HEK293 (cell line): ENCODE results near the gene NNAT.

Source experiments
- CTCF ChIA-PET: fragments of 350-600 bp; formaldehyde crosslinking; extraction: SDS; loops from one replicate; lab custom pipeline; 2021; ENCODE audit warnings: antibody characterized with exemption; lab: Yijun Ruan, JAX
- POLR2A ChIA-PET: fragments of 300-600 bp; formaldehyde crosslinking; extraction: SDS; loops from one replicate; lab custom pipeline; 2020; ENCODE audit warnings: antibody characterized with exemption, inconsistent platforms; lab: Yijun Ruan, JAX
- H3K27ac ChIP-seq: fragments of 200-500 bp; sonication (Bioruptor generic); 2 replicates; pipeline ENCODE4 v1.5.1; 2014; ENCODE audit warnings: low read depth, low read length, control low read depth, inconsistent platforms; ENCODE audit errors: extremely low read depth
- H3K36me3 ChIP-seq, 2 experiments: fragments of 200-500 bp in 1 of 2; sonication (Bioruptor generic) in 1 of 2; 1 replicate in 1 of 2; 2 replicates in 1 of 2; pipeline ENCODE4 v1.5.1; 2014 to 2017; ENCODE audit warnings: inconsistent platforms in 2 of 2, low read length in 2 of 2; ENCODE audit not compliant: control insufficient read depth in 2 of 2, insufficient read depth in 1 of 2
- H3K4me1 ChIP-seq: fragments of 200-500 bp; sonication (Bioruptor generic); 2 replicates; pipeline ENCODE4 v1.5.1; 2014; ENCODE audit warnings: mild to moderate bottlenecking, low read length, inconsistent platforms; ENCODE audit not compliant: control insufficient read depth, insufficient read depth
- H3K4me3 ChIP-seq: 2 replicates; pipeline ENCODE4 v1.5.1; 2011; ENCODE audit warnings: low read depth, mild to moderate bottlenecking, control low read depth, low read length, moderate library complexity
- H3K9me3 ChIP-seq: fragments of 200-500 bp; sonication (Bioruptor generic); 2 replicates; pipeline ENCODE4 v1.5.1; 2014; ENCODE audit warnings: low read depth, low read length, inconsistent platforms; ENCODE audit not compliant: control insufficient read depth, insufficient read depth
- EGR2 ChIP-seq: fragments of 450-650 bp; formaldehyde crosslinking; IDR thresholded peaks from 2 replicates; pipeline ENCODE4 v1.5.1; 2016; ENCODE audit warnings: low read depth, missing biosample characterization, missing genetic modification characterization
- GLIS2 ChIP-seq: fragments of 450-650 bp; formaldehyde crosslinking; IDR thresholded peaks from 2 replicates; pipeline ENCODE4 v1.5.1; 2016; ENCODE audit warnings: missing biosample characterization, missing genetic modification characterization
- KLF9 ChIP-seq: fragments of 450-650 bp; formaldehyde crosslinking; IDR thresholded peaks from 2 replicates; pipeline ENCODE4 v1.5.1; 2016; ENCODE audit warnings: missing biosample characterization, missing genetic modification characterization, low read depth
- PRDM1 ChIP-seq: fragments of 450-650 bp; formaldehyde crosslinking; IDR thresholded peaks from 2 replicates; pipeline ENCODE4; 2016; ENCODE audit warnings: missing biosample characterization, missing genetic modification characterization
- SP3 ChIP-seq: fragments of 450-650 bp; formaldehyde crosslinking; IDR thresholded peaks from 2 replicates; pipeline ENCODE4 v1.5.1; 2016; ENCODE audit warnings: missing biosample characterization, missing genetic modification characterization
- SP7 ChIP-seq: fragments of 450-650 bp; formaldehyde crosslinking; IDR thresholded peaks from 2 replicates; pipeline ENCODE4 v1.5.1; 2016; ENCODE audit warnings: missing biosample characterization, missing genetic modification characterization
- ZBTB48 ChIP-seq: fragments of 450-650 bp; formaldehyde crosslinking; IDR thresholded peaks from 2 replicates; pipeline ENCODE4 v1.5.1; 2016; ENCODE audit warnings: missing biosample characterization, missing genetic modification characterization
- ZFHX2 ChIP-seq: fragments of 450-650 bp; formaldehyde crosslinking; conservative IDR thresholded peaks from 2 replicates; pipeline ENCODE4 v1.5.1; 2016; ENCODE audit warnings: missing biosample characterization, missing genetic modification characterization
- ZFP3 ChIP-seq: fragments of 450-650 bp; formaldehyde crosslinking; IDR thresholded peaks from 2 replicates; pipeline ENCODE4 v1.5.1; 2016; ENCODE audit warnings: low read depth, missing biosample characterization, missing genetic modification characterization
- ZFP41 ChIP-seq: fragments of 450-650 bp; formaldehyde crosslinking; IDR thresholded peaks from 2 replicates; pipeline ENCODE4 v1.5.1; 2016; ENCODE audit warnings: missing biosample characterization, missing genetic modification characterization, borderline replicate concordance
- ZFP69B ChIP-seq: fragments of 450-650 bp; formaldehyde crosslinking; IDR thresholded peaks from 2 replicates; pipeline ENCODE4 v1.5.1; 2016; ENCODE audit warnings: missing biosample characterization, missing genetic modification characterization
- ZNF146 ChIP-seq: fragments of 450-650 bp; formaldehyde crosslinking; IDR thresholded peaks from 2 replicates; pipeline ENCODE4 v1.5.1; 2016; ENCODE audit warnings: missing biosample characterization, missing genetic modification characterization
- ZNF184 ChIP-seq: fragments of 450-650 bp; IDR thresholded peaks from 2 replicates; pipeline ENCODE4 v1.5.1; 2018; ENCODE audit warnings: missing biosample characterization, mild to moderate bottlenecking, missing genetic modification characterization
- ZNF239 ChIP-seq: fragments of 450-650 bp; formaldehyde crosslinking; IDR thresholded peaks from 2 replicates; pipeline ENCODE4 v1.5.1; 2016; ENCODE audit warnings: missing biosample characterization, missing genetic modification characterization
- ZNF521 ChIP-seq: fragments of 450-650 bp; formaldehyde crosslinking; IDR thresholded peaks from 2 replicates; pipeline ENCODE4 v1.5.1; 2017; ENCODE audit warnings: missing biosample characterization, mild to moderate bottlenecking, missing genetic modification characterization
- ZNF623 ChIP-seq: fragments of 450-650 bp; formaldehyde crosslinking; IDR thresholded peaks from 2 replicates; pipeline ENCODE4 v1.5.1; 2016; ENCODE audit warnings: missing biosample characterization, missing genetic modification characterization
- TF ChIP-seq, protein P1 (sequence below): fragments of 450-650 bp; formaldehyde crosslinking; IDR thresholded peaks from 2 replicates; pipeline ENCODE4 v1.5.1; 2016; ENCODE audit warnings: missing biosample characterization, missing genetic modification characterization
- TF ChIP-seq, protein P2 (sequence below): fragments of 450-650 bp; formaldehyde crosslinking; IDR thresholded peaks from 2 replicates; pipeline ENCODE4 v1.5.1; 2017; ENCODE audit warnings: missing biosample characterization, missing genetic modification characterization
- TF ChIP-seq, protein P3 (sequence below): fragments of 450-650 bp; formaldehyde crosslinking; IDR thresholded peaks from 2 replicates; pipeline ENCODE4 v1.5.1; 2016; ENCODE audit warnings: missing biosample characterization, missing genetic modification characterization
- TF ChIP-seq, protein P4 (sequence below): fragments of 450-650 bp; formaldehyde crosslinking; IDR thresholded peaks from 2 replicates; pipeline ENCODE4 v1.5.1; 2016; ENCODE audit warnings: missing biosample characterization, missing genetic modification characterization

The NNAT gene

DNA sequence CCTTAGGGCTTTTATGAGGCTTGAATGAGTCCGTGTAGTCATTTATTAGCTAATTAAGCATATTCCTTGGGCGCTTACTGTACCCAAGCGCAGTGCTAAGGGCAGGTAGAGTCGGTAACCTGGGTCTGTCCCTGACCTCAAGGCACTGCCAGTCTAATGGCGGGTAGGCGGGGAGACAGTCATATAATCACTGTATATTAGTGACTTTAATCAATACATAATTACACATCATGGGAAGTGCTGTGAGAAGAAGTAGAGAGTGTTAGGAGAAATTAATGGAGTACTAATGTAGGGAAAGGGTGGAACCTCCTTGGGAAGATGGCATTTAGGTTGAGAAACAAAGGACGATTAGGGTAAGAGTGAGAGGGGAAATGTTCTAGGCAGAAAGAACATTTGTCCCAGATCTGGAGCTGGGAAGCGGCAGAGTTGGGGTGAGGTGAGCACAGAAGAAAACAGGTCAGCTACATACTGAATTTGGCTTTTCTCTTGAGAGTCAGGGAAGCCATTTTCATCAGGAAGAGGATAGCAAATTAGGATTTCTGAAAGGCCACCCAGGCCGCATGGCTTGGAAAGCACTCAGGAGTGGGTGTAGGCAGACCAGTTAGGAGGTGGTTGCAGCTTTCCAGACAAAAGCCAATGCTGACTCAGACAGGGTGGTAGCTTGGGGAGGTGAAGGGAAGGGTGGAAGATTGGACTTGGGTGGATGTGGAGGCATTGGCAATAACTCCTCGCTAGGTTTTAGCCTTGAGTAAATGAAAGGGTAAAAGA, 7.6 kb downstream of the NNAT start:
- H3K4me3 ChIP-seq, result peak overlapping the region; percentile 93
- no peaks in the 10 kb centered on the region for H3K36me3 ChIP-seq
- TF ChIP-seq ZFHX2 (tag by site-specific recombination) (peak; percentile 43), KLF9 (tag by site-specific recombination) (no peak), SP3 (tag by site-specific recombination) (no peak), PRDM1 (tag by site-specific recombination) (peak; percentile 65), ZNF239 (no peak), ZFP3 (tag by site-specific recombination) (no peak), ZFP41 (tag by site-specific recombination) (no peak), ZNF623 (tag by site-specific recombination) (no peak), EGR2 (tag by site-specific recombination) (peak; percentile 15)
- peaks cover 4% of the 10 kb centered on the region for H3K4me1 ChIP-seq
- H3K27ac ChIP-seq, result peak overlapping the region; percentile 95; the same call in 1 of the 2 replicates
- CTCF ChIA-PET, result interaction anchor here (1.0 to 8.6 kb wide), 2 partner anchors 259 to 333 kb away, joined by 5 to 125 read pairs; no protein-coding TSS in a partner anchor
- POLR2A ChIA-PET, result no interaction called here
- no peaks in the 10 kb centered on the region for H3K9me3 ChIP-seq

DNA sequence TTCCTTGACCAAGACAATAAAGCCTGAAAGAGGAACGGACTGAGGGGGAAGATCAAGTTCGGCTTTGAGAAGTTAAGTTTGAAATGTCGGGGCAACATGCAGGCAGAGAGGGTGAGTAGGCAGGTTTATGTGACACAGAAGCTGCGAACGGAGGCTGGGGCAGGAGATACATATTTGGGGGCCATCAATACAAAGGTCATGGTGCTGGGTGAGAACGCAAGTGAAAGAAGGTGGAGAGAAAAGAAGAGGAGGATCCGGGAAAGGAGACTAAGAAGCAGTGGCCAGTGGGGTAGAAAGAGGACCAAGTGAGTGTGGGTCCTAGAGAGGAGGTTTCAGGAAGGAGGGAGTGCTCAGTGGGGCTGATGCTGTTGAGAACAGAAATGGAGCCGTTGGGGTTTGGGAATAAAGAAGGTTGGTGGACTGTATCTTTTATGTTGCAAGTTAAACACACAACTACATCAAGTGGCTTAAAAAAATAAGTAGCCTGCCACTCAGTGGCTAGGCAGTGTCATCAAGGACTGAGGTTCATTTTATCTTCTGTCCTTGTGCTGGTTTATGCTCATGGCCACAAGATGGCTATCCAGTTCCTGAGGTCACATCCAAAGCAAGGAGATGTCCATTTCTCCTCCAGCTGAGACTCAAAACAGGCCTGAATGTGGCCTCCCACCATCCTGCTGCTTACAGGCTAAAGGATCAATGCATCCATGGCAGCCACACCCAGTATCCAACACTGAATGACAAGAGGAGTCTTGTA, 8.3 kb downstream of the NNAT start:
- POLR2A ChIA-PET, result no interaction called here
- peaks cover 4% of the 10 kb centered on the region for H3K4me1 ChIP-seq
- no peak for TF ChIP-seq ZNF623 (tag by site-specific recombination)
- TF ChIP-seq, protein P1, sequence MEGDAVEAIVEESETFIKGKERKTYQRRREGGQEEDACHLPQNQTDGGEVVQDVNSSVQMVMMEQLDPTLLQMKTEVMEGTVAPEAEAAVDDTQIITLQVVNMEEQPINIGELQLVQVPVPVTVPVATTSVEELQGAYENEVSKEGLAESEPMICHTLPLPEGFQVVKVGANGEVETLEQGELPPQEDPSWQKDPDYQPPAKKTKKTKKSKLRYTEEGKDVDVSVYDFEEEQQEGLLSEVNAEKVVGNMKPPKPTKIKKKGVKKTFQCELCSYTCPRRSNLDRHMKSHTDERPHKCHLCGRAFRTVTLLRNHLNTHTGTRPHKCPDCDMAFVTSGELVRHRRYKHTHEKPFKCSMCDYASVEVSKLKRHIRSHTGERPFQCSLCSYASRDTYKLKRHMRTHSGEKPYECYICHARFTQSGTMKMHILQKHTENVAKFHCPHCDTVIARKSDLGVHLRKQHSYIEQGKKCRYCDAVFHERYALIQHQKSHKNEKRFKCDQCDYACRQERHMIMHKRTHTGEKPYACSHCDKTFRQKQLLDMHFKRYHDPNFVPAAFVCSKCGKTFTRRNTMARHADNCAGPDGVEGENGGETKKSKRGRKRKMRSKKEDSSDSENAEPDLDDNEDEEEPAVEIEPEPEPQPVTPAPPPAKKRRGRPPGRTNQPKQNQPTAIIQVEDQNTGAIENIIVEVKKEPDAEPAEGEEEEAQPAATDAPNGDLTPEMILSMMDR (tag by site-specific recombination), result peak; percentile 73
- TF ChIP-seq, all 188 proteins: peak for 1
- no peaks in the 10 kb centered on the region for H3K36me3 ChIP-seq
- no peaks in the 10 kb centered on the region for H3K9me3 ChIP-seq
- H3K4me3 ChIP-seq, result no peak overlapping the region
- CTCF ChIA-PET, result interaction anchor here (0.7 to 8.6 kb wide), 2 partner anchors 144 to 260 kb away, joined by 4 to 125 read pairs; no protein-coding TSS in a partner anchor
- H3K27ac ChIP-seq, result no peak overlapping the region

DNA sequence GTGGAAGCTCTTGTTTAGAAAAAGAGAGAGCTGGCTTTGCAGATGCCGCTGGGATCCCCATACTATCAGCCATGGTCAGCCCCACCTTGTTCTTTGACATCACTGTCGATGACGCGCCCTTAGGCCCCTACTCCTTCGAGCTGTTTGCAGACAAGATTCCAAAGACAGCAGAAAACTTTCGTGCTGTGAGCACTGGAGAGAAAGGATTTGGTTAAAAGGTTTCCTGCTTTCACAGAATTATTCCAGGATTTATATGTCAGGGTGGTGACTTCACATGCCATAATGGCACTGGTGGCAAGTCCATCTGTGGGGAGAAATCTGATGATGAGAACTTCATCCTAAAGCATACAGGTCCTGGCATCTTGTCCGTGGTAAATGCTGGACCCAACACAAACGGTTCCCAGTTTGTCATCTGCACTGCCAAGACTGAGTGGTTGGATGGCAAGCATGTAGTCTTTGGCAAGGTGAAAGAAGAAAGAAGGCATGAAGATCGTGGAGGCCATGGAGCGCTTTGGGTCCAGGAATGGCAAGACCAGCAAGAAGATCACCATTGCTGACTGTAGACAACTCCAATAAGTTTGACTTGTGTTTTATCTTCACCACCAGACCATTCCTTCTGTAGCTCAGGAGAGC, 9.0 kb downstream of the NNAT start:
- CTCF ChIA-PET, result interaction anchor here (0.6 to 8.6 kb wide), 4 partner anchors 11 to 328 kb away, joined by 3 to 125 read pairs (median 5); no protein-coding TSS in a partner anchor
- Histone ChIP-seq H3K4me1 (peaks cover 4% of the 10 kb centered on the region), H3K4me3 (no peak overlapping the region), H3K9me3 (no peaks in the 10 kb centered on the region), H3K36me3 (no peaks in the 10 kb centered on the region), H3K27ac (no peak overlapping the region)
- POLR2A ChIA-PET, result no interaction called here
- TF ChIP-seq, protein P2, sequence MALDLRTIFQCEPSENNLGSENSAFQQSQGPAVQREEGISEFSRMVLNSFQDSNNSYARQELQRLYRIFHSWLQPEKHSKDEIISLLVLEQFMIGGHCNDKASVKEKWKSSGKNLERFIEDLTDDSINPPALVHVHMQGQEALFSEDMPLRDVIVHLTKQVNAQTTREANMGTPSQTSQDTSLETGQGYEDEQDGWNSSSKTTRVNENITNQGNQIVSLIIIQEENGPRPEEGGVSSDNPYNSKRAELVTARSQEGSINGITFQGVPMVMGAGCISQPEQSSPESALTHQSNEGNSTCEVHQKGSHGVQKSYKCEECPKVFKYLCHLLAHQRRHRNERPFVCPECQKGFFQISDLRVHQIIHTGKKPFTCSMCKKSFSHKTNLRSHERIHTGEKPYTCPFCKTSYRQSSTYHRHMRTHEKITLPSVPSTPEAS, result no peak
- no peak for TF ChIP-seq GLIS2 (tag by site-specific recombination)
- TF ChIP-seq, protein P3, sequence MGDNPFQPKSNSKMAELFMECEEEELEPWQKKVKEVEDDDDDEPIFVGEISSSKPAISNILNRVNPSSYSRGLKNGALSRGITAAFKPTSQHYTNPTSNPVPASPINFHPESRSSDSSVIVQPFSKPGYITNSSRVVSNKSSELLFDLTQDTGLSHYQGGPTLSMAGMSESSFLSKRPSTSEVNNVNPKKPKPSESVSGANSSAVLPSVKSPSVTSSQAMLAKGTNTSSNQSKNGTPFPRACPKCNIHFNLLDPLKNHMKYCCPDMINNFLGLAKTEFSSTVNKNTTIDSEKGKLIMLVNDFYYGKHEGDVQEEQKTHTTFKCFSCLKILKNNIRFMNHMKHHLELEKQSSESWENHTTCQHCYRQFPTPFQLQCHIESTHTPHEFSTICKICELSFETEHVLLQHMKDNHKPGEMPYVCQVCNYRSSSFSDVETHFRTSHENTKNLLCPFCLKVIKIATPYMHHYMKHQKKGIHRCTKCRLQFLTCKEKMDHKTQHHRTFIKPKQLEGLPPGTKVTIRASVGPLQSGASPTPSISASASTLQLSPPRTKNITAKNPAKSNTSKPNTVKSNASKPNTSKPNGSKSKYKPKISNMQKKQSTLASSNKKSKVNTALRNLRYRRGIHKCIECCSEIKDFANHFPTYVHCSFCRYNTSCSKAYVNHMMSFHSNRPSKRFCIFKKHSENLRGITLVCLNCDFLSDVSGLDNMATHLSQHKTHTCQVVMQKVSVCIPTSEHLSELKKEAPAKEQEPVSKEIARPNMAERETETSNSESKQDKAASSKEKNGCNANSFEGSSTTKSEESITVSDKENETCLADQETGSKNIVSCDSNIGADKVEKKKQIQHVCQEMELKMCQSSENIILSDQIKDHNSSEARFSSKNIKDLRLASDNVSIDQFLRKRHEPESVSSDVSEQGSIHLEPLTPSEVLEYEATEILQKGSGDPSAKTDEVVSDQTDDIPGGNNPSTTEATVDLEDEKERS, result no peak
- TF ChIP-seq ZFP69B (tag by site-specific recombination), result no peak
- TF ChIP-seq ZNF146 (tag by site-specific recombination), result no peak
- TF ChIP-seq ZBTB48 (tag by site-specific recombination), result no peak
- TF ChIP-seq, protein P4, sequence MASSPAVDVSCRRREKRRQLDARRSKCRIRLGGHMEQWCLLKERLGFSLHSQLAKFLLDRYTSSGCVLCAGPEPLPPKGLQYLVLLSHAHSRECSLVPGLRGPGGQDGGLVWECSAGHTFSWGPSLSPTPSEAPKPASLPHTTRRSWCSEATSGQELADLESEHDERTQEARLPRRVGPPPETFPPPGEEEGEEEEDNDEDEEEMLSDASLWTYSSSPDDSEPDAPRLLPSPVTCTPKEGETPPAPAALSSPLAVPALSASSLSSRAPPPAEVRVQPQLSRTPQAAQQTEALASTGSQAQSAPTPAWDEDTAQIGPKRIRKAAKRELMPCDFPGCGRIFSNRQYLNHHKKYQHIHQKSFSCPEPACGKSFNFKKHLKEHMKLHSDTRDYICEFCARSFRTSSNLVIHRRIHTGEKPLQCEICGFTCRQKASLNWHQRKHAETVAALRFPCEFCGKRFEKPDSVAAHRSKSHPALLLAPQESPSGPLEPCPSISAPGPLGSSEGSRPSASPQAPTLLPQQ, result no peak
- no peak for TF ChIP-seq SP7 (tag by site-specific recombination)
- no peak for TF ChIP-seq ZNF184 (tag by site-specific recombination)
- no peak for TF ChIP-seq ZNF521
